Activated T-helper 1 cell treated with anti-CD3 and anti-CD28 coated beads, Interleukin-2, amount 50 U/mL, for 16 hours (primary cell): ENCODE measurements around the gene GLRB.
"Not testable (repeated sequence)": the region's sequence is repeated elsewhere in the genome, so short reads cannot be mapped to it uniquely, and the experiment has no call there.

Source experiments
- DNase-seq, 2 donors: peaks; one replicate each; pipeline ENCODE4 v3.0.0-alpha.2; 2020; ENCODE audit warnings: low read depth in 1 of 2, low spot score in 1 of 2

Gene GLRB

DNA sequence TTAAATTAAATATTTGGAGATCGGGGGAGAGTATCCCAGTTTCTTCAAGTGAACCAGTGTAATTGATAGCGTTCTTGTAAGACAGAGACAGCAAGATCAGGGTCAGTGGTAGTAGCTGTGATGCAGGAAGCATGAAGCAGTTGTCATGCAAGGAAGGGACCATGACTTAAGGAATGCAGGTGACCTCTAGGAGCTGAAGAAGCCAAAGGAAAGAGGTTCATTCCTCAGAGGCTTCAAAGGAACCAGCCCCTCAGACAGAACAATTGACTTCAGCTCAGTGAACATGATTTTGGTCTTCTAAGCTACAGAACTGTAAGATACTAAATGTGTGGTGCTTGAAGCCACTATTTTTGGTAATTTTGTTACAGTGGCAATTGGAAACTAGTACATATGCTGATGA is 51.6 kb downstream of the GLRB start:
- no peak for DNase-seq

- DNase-seq = no peak
Measured at GRCh38 chr4:157128395-157128794, 52.4 kb downstream of the GLRB start.

- DNase-seq = no peak
Measured at GRCh38 chr4:157141976-157142375, 66.0 kb downstream of the GLRB start.

DNA sequence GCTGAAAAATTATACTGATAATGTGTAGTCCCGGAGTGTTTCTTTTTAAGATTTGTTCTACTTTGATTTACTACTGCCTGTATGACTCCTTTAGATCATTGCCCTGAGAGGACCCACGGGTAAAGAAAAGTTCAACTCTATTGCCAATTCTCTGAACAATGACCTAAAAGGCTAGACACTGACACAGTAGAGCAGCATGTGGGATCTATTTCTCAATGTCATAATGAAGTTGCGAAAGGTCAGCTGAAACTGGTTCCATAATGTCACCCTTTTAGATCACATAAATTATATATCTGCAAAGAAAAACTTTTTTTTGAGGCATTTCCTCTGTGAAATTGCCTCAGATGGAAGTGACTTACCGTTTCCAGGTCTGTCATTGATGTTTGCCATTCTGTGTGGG is 67.4 kb downstream of the GLRB start:
- DNase-seq = no peak

GRCh38 chr4:157151711-157152110 is 75.8 kb downstream of the GLRB start:
- no peak for DNase-seq

- DNase-seq = no peak
Measured at GRCh38 chr4:157165935-157166610, 90.1 kb downstream of the GLRB start.

DNA sequence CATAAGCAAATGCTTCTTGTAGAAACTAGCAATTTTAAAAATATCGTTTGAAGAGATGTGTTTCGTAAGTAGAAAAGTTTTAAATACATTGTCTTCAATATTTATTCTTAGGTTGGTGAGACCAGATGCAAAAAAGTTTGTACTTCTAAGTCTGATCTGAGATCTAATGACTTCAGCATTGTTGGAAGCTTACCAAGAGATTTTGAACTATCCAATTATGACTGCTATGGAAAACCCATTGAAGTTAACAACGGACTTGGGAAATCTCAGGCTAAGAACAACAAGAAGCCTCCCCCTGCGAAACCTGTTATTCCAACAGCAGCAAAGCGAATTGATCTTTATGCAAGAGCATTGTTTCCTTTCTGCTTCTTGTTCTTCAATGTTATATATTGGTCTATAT is 94.4 kb downstream of the GLRB start:
- no peak for DNase-seq

DNA sequence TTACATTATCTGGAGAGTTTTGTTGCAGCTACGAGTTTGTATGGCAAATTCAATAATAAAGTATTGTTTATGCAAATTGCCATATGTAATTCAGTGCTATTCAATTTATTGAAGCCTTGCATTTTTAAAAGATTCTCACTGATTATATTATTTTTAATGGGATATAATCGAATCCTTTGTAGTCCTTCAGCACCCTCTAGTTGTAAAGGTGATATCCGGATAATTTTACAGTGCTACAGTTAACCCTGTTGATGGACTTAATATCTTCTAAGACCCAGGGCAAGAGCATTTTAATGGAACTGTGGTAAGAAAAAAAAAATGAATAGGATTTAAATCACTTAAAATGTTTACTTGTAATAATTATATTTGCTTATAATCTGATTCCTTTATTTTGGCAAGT is 96.1 kb downstream of the GLRB start:
- DNase-seq = no peak

- not testable (repeated sequence) for DNase-seq
Measured at GRCh38 chr4:157180268-157180667, 104.3 kb downstream of the GLRB start.

- DNase-seq = no peak
Measured at GRCh38 chr4:157184300-157184699, 108.3 kb downstream of the GLRB start.

DNA sequence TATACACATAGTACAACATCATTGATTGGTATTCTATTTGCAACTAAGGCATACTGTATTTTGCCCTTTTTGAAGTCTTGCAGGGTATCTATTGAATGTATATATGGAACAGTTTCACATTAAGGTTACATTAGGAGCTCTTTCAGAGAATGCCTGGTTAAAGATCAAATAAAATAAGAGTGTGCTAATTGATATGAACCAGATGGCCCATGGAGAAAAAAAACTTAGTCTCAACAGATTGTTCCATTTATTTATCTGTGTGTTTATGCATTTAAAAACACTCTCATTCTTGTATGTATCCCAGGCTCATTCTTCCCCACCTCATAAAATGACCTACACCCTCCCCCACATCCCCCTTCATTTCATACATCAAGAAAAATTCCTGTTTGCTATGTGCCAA is 109.4 kb downstream of the GLRB start:
- DNase-seq = no peak

DNA sequence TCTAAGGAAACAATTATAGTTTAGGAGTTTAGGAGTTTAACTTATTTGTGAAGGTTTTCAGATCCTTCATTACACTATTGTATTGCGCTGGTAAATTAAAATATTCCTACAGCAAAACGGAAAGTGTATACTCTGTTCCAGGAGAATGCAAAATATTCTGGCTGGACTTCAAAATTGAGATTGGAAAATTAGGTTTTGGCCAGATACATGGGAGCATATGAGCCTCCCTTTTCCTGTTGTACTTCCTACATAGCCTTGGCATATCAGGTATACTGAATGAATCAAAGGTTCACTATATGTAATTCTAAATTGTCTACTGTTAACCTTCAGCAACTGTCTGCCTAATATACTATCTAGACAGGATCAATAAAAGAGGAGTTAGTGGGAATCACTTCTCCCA is 119.4 kb downstream of the GLRB start:
- DNase-seq = no peak

DNA sequence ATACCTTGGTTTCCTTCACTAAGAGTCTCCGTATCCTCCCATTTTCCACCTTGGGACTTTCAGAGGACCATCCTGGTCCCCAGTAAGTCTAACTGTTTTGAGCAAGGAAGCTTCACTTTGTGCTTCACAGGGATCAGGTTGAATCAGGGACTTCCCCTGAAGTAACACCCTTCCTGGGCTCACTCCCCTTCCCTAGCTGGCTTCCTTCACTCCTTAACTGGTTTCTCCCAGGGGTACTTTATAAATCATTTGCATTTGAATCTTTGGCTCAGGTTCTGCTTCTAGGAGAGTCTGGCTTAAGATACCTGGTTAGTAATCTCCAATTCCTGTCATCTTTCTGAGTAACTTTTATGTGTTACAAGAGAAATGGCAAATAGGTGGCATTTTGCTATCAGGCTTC is 120.1 kb downstream of the GLRB start:
- DNase-seq = no peak

- no peak for DNase-seq
Measured at GRCh38 chr4:157204634-157205244, 128.8 kb downstream of the GLRB start.

GRCh38 chr4:157217708-157218107 is 141.8 kb downstream of the GLRB start:
- DNase-seq = no peak

- DNase-seq = no peak
Measured at GRCh38 chr4:157219711-157220370, 143.9 kb downstream of the GLRB start.

DNA sequence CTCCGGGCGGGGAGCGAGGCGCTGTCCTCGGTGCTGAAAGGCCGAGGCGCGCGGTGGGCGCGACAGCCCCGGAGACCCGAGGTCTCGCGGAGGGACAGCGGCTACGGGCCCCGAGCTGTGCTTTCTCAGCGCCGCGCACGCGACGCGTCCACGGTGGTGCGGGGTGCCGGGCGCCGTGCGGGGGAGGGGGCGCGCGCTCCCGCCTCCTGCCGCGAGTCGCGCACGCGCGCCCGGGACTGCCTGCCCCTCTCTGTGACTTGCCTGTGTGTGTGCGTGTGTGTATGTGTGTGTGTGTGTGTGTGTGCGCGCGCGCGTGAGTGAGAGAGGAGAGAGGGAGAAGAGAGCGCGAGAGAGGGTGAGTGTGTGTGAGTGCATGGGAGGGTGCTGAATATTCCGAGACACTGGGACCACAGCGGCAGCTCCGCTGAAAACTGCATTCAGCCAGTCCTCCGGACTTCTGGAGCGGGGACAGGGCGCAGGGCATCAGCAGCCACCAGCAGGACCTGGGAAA is 144.5 kb downstream of the GLRB start, which contains the start of gene GRIA2:
TSS of gene GRIA2 (plus strand) at position 358 of the 511 bp plus-strand sequence. CDS start 315 bp downstream, outside the sequence.
- no peak for DNase-seq

DNA sequence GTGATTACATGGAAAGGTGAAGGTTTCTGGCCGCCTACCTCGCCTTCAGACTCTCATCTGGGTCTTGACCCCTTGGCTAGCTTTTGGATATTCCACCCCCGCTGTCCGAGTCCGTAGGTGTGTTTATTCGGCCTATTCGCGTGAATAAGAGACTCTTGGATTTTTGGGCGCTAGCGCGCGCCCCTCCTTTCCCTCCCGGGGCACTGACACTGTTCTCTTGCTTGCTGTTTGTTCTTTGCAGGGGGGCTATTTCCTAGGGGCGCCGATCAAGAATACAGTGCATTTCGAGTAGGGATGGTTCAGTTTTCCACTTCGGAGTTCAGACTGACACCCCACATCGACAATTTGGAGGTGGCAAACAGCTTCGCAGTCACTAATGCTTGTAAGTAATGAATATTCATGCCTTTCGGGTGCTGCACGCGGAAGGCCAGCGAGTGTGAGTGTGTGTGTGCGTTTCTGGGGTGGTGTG is 145.5 kb downstream of the GLRB start:
- DNase-seq = no peak
